Naive thymus-derived CD4-positive, alpha-beta T cell (primary cell): ENCODE measurements around the gene IL9R. TPM values are rescaled to one million over a fixed set of nuclear protein-coding genes. Genes with fewer than 3 reads are reported as not detected.
"Not testable (repeated sequence)": the region's sequence is repeated elsewhere in the genome, so short reads cannot be mapped to it uniquely, and the experiment has no call there.

Source experiments
- ATAC-seq: fragments of 150-1000 bp; cut with Tn5 transposase; 2 replicates; pipeline ENCODE4 v1.10.0; 2021; ENCODE audit warnings: mild to moderate bottlenecking, moderate library complexity
- CTCF ChIA-PET: fragments of 350-600 bp; sonication (Branson Sonifier 250); formaldehyde crosslinking; loops from one replicate; lab custom pipeline; 2021; ENCODE audit warnings: antibody characterized with exemption; lab: Charles Lee
- POLR2A ChIA-PET: fragments of 350-600 bp; sonication (Branson Sonifier 250); formaldehyde crosslinking; loops from one replicate; lab custom pipeline; 2021; ENCODE audit warnings: antibody characterized with exemption, inconsistent platforms; lab: Charles Lee
- DNase-seq, 9 donors: peaks; one replicate each; pipeline versions ENCODE4 v3.0.0 to v3.0.0-alpha.2; 2020 to 2022; ENCODE audit warnings: mixed read lengths in 1 of 9
- H3K27ac ChIP-seq: one replicate; pipeline ENCODE4 v1.7.0; 2013; ENCODE audit warnings: mild to moderate bottlenecking, low read depth, low read length, moderate library complexity
- H3K27me3 ChIP-seq, 2 donors: one replicate each; pipeline ENCODE4 v1.7.0; 2013; ENCODE audit warnings: low read length in 2 of 2, mild to moderate bottlenecking in 2 of 2, moderate library complexity in 2 of 2; ENCODE audit not compliant: control insufficient read depth in 2 of 2, insufficient read depth in 2 of 2
- H3K36me3 ChIP-seq, 3 experiments: 1 replicate in 2 of 3; 2 replicates in 1 of 3; pipeline ENCODE4 v1.7.0; 2013; ENCODE audit warnings: low read length in 3 of 3, mild to moderate bottlenecking in 3 of 3, moderate library complexity in 1 of 3; ENCODE audit not compliant: insufficient read depth in 3 of 3, control insufficient read depth in 2 of 3
- H3K4me1 ChIP-seq, 2 donors: one replicate each; pipeline ENCODE4 v1.7.0; 2013; ENCODE audit warnings: low read length in 2 of 2, mild to moderate bottlenecking in 2 of 2, moderate library complexity in 1 of 2; ENCODE audit not compliant: control insufficient read depth in 2 of 2, insufficient read depth in 2 of 2
- H3K4me3 ChIP-seq: 2 replicates; pipeline ENCODE4 v1.7.0; 2013; ENCODE audit warnings: mild to moderate bottlenecking, low read length
- H3K9me3 ChIP-seq, 3 experiments: 1 replicate in 2 of 3; 2 replicates in 1 of 3; pipeline ENCODE4 v1.7.0; 2013; ENCODE audit warnings: low read length in 3 of 3; ENCODE audit not compliant: control insufficient read depth in 2 of 3
- H3K27ac Mint-ChIP-seq, 9 donors: one replicate each; pipeline ENCODE4 v1.8.0; 2020 to 2022; ENCODE audit warnings: mixed read lengths in 9 of 9, mild to moderate bottlenecking in 8 of 9, moderate library complexity in 5 of 9, inconsistent platforms in 2 of 9
- H3K27me3 Mint-ChIP-seq, 5 donors: one replicate each; pipeline ENCODE4 v1.8.0; 2021 to 2022; ENCODE audit warnings: mixed read lengths in 5 of 5, mild to moderate bottlenecking in 1 of 5
- H3K36me3 Mint-ChIP-seq, 5 donors: one replicate each; pipeline ENCODE4 v1.8.0; 2020 to 2022; ENCODE audit warnings: mixed read lengths in 5 of 5, mild to moderate bottlenecking in 3 of 5, inconsistent platforms in 1 of 5
- H3K4me1 Mint-ChIP-seq, 7 donors: one replicate each; pipeline ENCODE4 v1.8.0; 2020 to 2022; ENCODE audit warnings: mixed read lengths in 7 of 7, mild to moderate bottlenecking in 3 of 7, inconsistent platforms in 1 of 7
- H3K4me3 Mint-ChIP-seq, 10 donors: one replicate each; pipeline ENCODE4 v1.8.0; 2020 to 2022; ENCODE audit warnings: mild to moderate bottlenecking in 10 of 10, mixed read lengths in 10 of 10, moderate library complexity in 6 of 10, inconsistent platforms in 2 of 10
- H3K9me3 Mint-ChIP-seq, 11 donors: one replicate each; pipeline ENCODE4 v1.8.0; 2020 to 2022; ENCODE audit warnings: mixed read lengths in 11 of 11, mild to moderate bottlenecking in 4 of 11, inconsistent platforms in 1 of 11, moderate library complexity in 1 of 11
- intact Hi-C, 2 donors: fragments of 100-400 bp; cut with micrococcal nuclease; formaldehyde crosslinking; loops; one replicate each; pipeline ENCODE4 v1.15.1; 2023
- polyA plus RNA-seq, 2 donors: library from polyadenylated mRNA; unstranded; fragments of 300-500 nt; fragmentation: Illumina TruSeq; gene quantifications; one replicate each; pipeline ENCODE4 v1.2.3, GENCODE V29; 2021
- total RNA-seq, 6 experiments: library from RNA in 5 of 6; stranded (reverse) in 5 of 6; gene quantifications; 1 replicate in 5 of 6; 2 replicates in 1 of 6; pipeline ENCODE4 v1.2.3 and lab custom pipeline; 2021 to 2026

The IL9R gene
- total and polyA plus RNA-seq, 7 experiments from 2014 or later: 0.12 to 52.7 (median 1.4) TPM; not detected in 1

GRCh38 chrX:155993421-155993820 lies 4.1 kb upstream of the IL9R start:
- POLR2A ChIA-PET: no interaction called here
- H3K27ac Mint-ChIP-seq: no peak overlapping the region
- Histone ChIP-seq H3K4me3 (no peak overlapping the region), H3K9me3 (no peaks in the 10 kb centered on the region), H3K36me3 (no peaks in the 10 kb centered on the region), H3K27ac (no peak overlapping the region), H3K27me3 (no peaks in the 10 kb centered on the region), H3K4me1 (peaks cover 0 to 5% of the 10 kb centered on the region in 2 donors)
- H3K27me3 Mint-ChIP-seq: peaks cover 3 to 10% (median 6%) of the 10 kb centered on the region in 5 donors
- peaks cover 0 to 29% (median 4%) of the 10 kb centered on the region in 7 donors for H3K4me1 Mint-ChIP-seq
- intact Hi-C loops: no loop called here
- H3K9me3 Mint-ChIP-seq: peaks cover 0 to 4% (median 0%) of the 10 kb centered on the region in 11 donors
- CTCF ChIA-PET: no interaction called here
- no peak for DNase-seq
- no peak overlapping the region for H3K4me3 Mint-ChIP-seq
- peaks cover 0 to 4% (median 0%) of the 10 kb centered on the region in 5 donors for H3K36me3 Mint-ChIP-seq
- ATAC-seq: no peak

DNA sequence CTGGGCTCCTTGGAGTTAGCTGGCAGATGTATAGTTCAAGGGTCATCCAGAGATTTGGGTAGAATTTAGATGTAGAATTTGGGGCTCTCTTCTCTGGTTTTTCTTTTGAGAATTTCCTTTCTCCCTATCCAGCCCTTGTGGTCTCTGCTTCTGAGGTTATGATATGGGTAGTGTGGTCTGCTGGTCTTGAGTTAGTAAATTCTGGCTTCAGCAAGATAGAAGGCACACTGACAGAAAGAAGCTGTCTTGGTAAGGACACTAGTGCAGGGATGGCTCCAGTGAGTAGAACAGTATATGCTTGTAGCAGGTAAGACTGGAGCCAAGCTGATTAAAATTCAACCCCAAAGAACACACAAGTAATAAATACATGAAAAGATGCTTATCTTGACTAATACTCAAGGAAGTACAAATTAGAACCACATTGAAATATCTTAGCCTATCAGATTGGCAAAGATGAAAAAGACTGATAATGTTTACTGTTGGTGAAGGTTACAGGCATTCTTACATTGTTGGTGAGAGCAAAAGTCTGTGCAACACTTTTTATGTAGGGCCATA lies 2.1 kb upstream of the IL9R start:
- peaks cover 0 to 6% (median 3%) of the 10 kb centered on the region in 5 donors for H3K27me3 Mint-ChIP-seq
- Histone ChIP-seq H3K9me3 (no peaks in the 10 kb centered on the region), H3K4me1 (peaks cover 0 to 5% of the 10 kb centered on the region in 2 donors), H3K4me3 (no peak overlapping the region), H3K36me3 (no peaks in the 10 kb centered on the region), H3K27me3 (no peaks in the 10 kb centered on the region), H3K27ac (no peak overlapping the region)
- peaks cover 0 to 47% (median 5%) of the 10 kb centered on the region in 7 donors for H3K4me1 Mint-ChIP-seq
- intact Hi-C loops: no loop called here
- DNase-seq: no peak
- peak overlapping the region in 1 of 10 donors; percentile 50 for H3K4me3 Mint-ChIP-seq
- H3K36me3 Mint-ChIP-seq: peaks cover 0 to 7% (median 0%) of the 10 kb centered on the region in 5 donors
- H3K27ac Mint-ChIP-seq: no peak overlapping the region
- POLR2A ChIA-PET: no interaction called here
- no peak for ATAC-seq
- no peaks in the 10 kb centered on the region for H3K9me3 Mint-ChIP-seq
- CTCF ChIA-PET: no interaction called here

DNA sequence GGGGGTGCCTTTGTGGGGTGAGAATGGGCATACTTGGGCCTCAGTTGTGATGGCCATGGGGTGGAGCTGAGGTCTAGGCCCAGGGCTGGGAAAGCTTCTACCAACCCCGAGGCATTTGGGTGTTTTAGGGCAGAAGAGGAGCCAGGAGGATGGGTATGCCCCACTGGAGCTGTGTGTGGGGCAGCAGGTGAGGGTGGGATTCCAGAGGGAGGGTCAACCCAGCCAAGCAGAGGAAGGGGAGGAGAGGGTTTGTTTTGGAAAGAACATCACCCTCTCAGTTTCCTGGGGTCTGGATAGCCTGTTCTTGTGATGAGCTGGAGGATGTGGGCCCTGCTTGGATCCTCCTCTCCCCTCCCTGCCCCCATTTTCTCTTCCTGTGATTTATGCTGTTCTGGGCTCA lies 620 bp downstream of the IL9R start:
- ATAC-seq: no peak
- peak overlapping the region in 1 of 10 donors; percentile 92 for H3K4me3 Mint-ChIP-seq
- ChIA-PET CTCF (no interaction called here), POLR2A (no interaction called here)
- Histone ChIP-seq H3K27me3 (no peaks in the 10 kb centered on the region), H3K4me1 (peaks cover 0 to 5% of the 10 kb centered on the region in 2 donors), H3K4me3 (no peak overlapping the region), H3K9me3 (no peaks in the 10 kb centered on the region), H3K27ac (no peak overlapping the region), H3K36me3 (no peaks in the 10 kb centered on the region)
- H3K9me3 Mint-ChIP-seq: no peaks in the 10 kb centered on the region
- DNase-seq: no peak
- H3K27ac Mint-ChIP-seq: peak overlapping the region in 2 of 9 donors; percentile 23 to 94
- intact Hi-C loops: no loop called here
- no peaks in the 10 kb centered on the region for H3K27me3 Mint-ChIP-seq
- H3K4me1 Mint-ChIP-seq: peaks cover 0 to 71% (median 8%) of the 10 kb centered on the region in 7 donors
- H3K36me3 Mint-ChIP-seq: peaks cover 0 to 14% (median 0%) of the 10 kb centered on the region in 5 donors

- no peak for ATAC-seq
- H3K9me3 ChIP-seq: no peaks in the 10 kb centered on the region
- POLR2A ChIA-PET: no interaction called here
- H3K27ac Mint-ChIP-seq: peak overlapping the region in 1 of 9 donors; percentile 94
- H3K36me3 Mint-ChIP-seq: peaks cover 0 to 15% (median 0%) of the 10 kb centered on the region in 5 donors
- no peak for DNase-seq
- H3K27ac ChIP-seq: no peak overlapping the region
- H3K4me1 ChIP-seq: peaks cover 0 to 5% of the 10 kb centered on the region in 2 donors
- peak overlapping the region in 1 of 10 donors; percentile 92 for H3K4me3 Mint-ChIP-seq
- H3K36me3 ChIP-seq: no peaks in the 10 kb centered on the region
- no peak overlapping the region for H3K4me3 ChIP-seq
- intact Hi-C loops: no loop called here
- H3K4me1 Mint-ChIP-seq: peaks cover 0 to 79% (median 8%) of the 10 kb centered on the region in 7 donors
- CTCF ChIA-PET: no interaction called here
- H3K9me3 Mint-ChIP-seq: no peaks in the 10 kb centered on the region
- H3K27me3 ChIP-seq: no peaks in the 10 kb centered on the region
- no peaks in the 10 kb centered on the region for H3K27me3 Mint-ChIP-seq
Measured at GRCh38 chrX:155998761-155999510, 1.4 kb downstream of the IL9R start.

GRCh38 chrX:155999751-156000150 lies 2.3 kb downstream of the IL9R start:
- peak overlapping the region in 1 of 9 donors; percentile 94 for H3K27ac Mint-ChIP-seq
- H3K27me3 ChIP-seq, DNase-seq, H3K9me3 ChIP-seq, H3K4me3 ChIP-seq, H3K4me1 ChIP-seq, ATAC-seq, CTCF ChIA-PET, POLR2A ChIA-PET, H3K27me3 Mint-ChIP-seq, H3K27ac ChIP-seq, H3K36me3 ChIP-seq, H3K9me3 Mint-ChIP-seq, intact Hi-C loops: not testable (repeated sequence)
- H3K4me1 Mint-ChIP-seq: peaks cover 0 to 84% (median 8%) of the 10 kb centered on the region in 7 donors
- peaks cover 0 to 21% (median 0%) of the 10 kb centered on the region in 5 donors for H3K36me3 Mint-ChIP-seq
- peak overlapping the region in 1 of 10 donors; percentile 92 for H3K4me3 Mint-ChIP-seq

DNA sequence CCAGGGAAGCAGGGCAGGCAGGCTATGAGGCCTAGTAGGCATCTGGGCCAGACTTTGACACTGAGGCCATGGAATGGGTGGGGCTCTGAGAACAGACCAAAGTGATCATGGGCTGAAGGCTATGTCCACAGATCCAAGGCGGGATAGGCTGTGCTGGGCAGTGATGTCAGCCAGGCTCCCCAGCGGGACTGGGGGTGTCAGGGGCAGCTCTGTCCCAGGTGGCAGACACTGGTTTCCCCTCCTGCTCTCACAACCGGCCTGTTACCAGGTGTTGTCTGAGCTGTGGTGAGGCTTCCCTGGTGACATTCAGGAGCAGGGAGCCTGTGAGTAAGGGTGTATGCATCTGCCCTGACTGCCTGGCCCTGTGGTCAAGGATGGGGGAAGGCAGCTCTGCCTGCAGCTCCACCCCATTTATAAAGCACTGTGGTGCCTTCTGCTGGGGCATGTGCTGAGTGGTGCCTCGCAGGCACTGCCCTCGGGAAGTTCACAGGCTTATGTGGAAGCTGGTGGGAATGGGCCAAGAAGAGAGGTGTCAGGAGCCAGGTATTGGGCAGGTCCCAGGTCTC lies 2.9 kb downstream of the IL9R start:
- H3K4me3 Mint-ChIP-seq: peak overlapping the region in 1 of 10 donors; percentile 71
- no peak for DNase-seq

More for the DNA sequence above, 2.9 kb downstream of the IL9R start:
- CTCF ChIA-PET: no interaction called here
- peaks cover 0 to 78% (median 8%) of the 10 kb centered on the region in 7 donors for H3K4me1 Mint-ChIP-seq
- Histone ChIP-seq H3K4me1 (peaks cover 0 to 5% of the 10 kb centered on the region in 2 donors), H3K9me3 (no peaks in the 10 kb centered on the region), H3K27ac (no peak overlapping the region), H3K27me3 (no peaks in the 10 kb centered on the region), H3K4me3 (no peak overlapping the region), H3K36me3 (no peaks in the 10 kb centered on the region)
- H3K9me3 Mint-ChIP-seq: no peaks in the 10 kb centered on the region
- intact Hi-C loops: no loop called here
- ATAC-seq: no peak
- H3K27me3 Mint-ChIP-seq: no peaks in the 10 kb centered on the region
- POLR2A ChIA-PET: no interaction called here
- H3K27ac Mint-ChIP-seq: peak overlapping the region in 1 of 9 donors; percentile 86
- H3K36me3 Mint-ChIP-seq: peaks cover 0 to 21% (median 0%) of the 10 kb centered on the region in 5 donors
